GM21528 (cell line): ENCODE data around the gene MGAT4C.
"Not testable (repeated sequence)": the region's sequence is repeated elsewhere in the genome, so short reads cannot be mapped to it uniquely, and the experiment has no call there.

ENCODE experiments used
- ATAC-seq: cut with Tn5 transposase; IDR thresholded peaks from one replicate; pipeline ENCODE4 v1.9.1; 2021; ENCODE audit warnings: mild to moderate bottlenecking, moderate library complexity; ENCODE audit not compliant: unreplicated experiment, low FRiP score

MGAT4C gene

GRCh38 chr12:86256163-86256562, at the start of gene MGAT4C:
MGAT4C (minus strand) TSS chr12:86256391.
- no peak for ATAC-seq

DNA sequence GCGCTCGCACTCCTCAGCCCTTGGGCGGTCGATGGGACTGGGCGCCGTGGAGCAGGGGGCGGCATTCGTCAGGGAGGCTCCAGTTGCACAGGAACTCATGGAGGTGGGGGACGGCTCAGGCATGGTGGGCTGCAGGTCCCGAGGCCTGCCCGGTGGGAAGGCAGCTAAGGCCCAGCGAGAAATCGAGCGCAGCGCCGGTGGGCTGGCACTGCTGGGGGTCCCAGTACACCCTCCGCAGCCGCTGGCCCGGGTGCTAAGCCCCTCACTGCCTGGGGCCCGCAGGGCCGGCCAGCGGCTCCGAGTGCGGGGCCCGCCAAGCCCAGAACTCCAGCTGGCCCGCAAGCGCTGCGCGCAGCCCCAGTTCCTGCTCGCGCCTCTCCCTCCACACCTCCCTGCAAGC, 40.2 kb upstream of the MGAT4C start:
- not testable (repeated sequence) for ATAC-seq

GRCh38 chr12:86293682-86294240, 37.6 kb upstream of the MGAT4C start:
- no peak for ATAC-seq

DNA sequence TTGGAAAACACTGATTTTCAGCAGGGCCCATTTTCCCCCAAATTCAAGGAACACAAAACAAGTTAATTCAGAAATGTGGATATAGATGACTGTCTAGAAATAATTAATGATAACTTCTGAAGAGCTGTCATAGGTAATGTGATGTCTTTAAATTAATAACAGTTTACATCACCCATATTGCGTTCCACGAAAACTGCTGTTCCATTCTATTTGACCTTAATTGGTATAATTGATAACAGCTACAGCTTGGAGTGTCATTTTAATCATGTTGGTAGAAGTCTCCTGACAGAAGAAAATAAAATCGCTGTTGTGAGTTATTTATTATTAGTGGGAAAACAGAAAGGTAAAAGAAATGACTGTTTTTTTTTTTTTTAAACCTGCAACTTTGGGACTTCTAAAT, 36.3 kb upstream of the MGAT4C start:
- no peak for ATAC-seq

DNA sequence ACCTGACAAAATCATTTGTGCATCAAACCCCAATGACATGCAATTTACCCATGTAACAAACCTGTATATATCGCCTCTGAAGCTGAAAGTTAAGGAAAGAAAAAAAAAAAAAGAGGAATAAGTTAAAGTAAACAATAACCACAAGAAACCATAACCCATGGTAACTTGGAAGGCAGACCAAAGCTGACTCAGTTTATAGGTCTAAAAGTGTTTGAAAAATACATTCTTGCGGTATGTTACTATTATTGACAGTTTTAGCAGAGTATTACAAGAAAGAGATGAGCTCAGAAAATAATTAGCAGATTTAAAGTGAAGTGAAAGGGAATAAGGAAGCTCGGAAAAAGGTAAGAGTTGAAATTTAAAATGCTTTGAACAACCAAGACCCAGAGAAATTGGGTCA, 34.4 kb upstream of the MGAT4C start:
- no peak for ATAC-seq

DNA sequence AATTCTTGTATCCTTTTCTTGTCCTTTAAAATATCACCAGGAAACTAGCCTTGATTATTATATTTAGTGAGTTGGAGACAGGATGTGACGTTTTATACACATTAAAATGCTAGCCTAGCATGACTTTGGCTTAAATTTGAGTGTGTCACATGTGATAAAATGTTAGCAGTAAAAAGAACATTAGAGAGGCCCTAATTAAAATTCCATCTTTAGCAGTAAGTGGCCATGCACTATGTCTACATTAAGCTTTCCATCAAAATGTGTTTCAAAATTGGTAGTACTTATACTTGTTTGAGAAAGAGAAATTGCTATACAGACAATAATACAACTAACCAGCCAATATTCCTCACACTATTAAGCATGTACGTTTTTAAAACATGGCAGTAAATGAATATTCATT, 29.9 kb upstream of the MGAT4C start:
- ATAC-seq, result no peak

DNA sequence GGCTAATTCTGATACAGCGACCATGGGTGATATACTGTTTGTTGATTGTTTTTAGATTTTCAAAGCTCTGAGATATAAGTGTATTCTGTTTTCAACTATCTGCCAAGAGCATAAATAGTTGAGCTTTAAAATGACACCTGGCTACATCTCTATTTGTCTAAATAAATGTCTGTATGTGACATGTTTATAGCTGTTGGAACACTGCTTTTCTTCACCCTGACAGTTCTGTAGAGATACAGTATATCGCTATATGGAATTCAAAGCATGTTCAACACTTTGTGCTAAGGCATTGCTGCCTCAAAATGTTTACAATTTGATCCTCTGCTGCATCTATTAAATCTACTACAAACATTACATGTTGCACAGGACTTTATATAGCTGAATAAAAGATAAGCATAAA, 27.4 kb upstream of the MGAT4C start:
- ATAC-seq, result no peak

DNA sequence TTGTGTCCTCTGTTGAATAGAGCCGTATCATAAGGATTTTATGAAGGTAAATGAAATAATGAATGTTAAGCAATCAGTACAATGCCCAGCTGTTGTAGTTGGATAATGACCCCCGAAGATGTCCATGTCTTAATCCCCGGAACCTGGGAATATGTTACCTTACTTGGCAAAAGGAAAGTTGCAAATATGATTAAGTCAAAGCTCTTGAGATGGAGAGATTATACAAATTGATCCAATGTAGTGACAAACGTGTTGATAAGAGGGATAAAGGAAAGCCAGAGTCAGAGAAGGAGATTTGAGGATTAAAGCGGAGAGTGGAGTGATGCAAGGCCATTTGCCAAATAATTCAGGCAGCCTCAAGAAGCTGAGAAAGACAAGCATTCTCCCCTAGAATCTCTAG, 19.2 kb upstream of the MGAT4C start:
- no peak for ATAC-seq

DNA sequence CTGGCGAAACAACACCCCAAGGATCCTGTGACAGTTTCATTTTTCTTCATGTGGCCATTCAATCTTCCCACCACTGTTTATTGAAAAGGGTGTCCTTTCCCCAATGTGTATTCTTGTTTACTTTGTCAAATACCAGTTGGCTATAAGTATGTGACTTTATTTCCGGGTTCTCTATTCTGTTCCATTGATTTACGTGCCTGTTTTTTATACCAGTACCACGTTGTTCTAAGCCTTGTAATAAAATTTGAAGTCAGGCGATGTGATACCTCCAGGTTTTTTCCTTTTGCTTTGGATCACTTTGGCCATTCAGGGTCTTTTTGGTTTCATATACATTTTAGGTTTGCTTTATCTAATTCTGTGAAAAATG, 9.1 kb upstream of the MGAT4C start:
- ATAC-seq, result no peak

GRCh38 chr12:86264451-86265328, 8.5 kb upstream of the MGAT4C start:
- ATAC-seq, result no peak

- ATAC-seq, result no peak
Observed at GRCh38 chr12:86261578-86261977, 5.4 kb upstream of the MGAT4C start.

- no peak for ATAC-seq
Observed at GRCh38 chr12:86261142-86261541, 5.0 kb upstream of the MGAT4C start.

GRCh38 chr12:86260183-86260582, 4.0 kb upstream of the MGAT4C start:
- ATAC-seq, result no peak

- ATAC-seq, result no peak
Observed at GRCh38 chr12:86257134-86257533, 943 bp upstream of the MGAT4C start.

- ATAC-seq, result no peak
Observed at GRCh38 chr12:86254399-86255107, 1.6 kb downstream of the MGAT4C start.

- no peak for ATAC-seq
Observed at GRCh38 chr12:86249851-86250250, 6.3 kb downstream of the MGAT4C start.

- no peak for ATAC-seq
Observed at GRCh38 chr12:86249276-86249675, 6.9 kb downstream of the MGAT4C start.

- no peak for ATAC-seq
Observed at GRCh38 chr12:86247871-86248270, 8.3 kb downstream of the MGAT4C start.

GRCh38 chr12:86241600-86241999, 14.6 kb downstream of the MGAT4C start:
- ATAC-seq, result no peak

GRCh38 chr12:86234316-86234855, 21.8 kb downstream of the MGAT4C start:
- ATAC-seq, result no peak

DNA sequence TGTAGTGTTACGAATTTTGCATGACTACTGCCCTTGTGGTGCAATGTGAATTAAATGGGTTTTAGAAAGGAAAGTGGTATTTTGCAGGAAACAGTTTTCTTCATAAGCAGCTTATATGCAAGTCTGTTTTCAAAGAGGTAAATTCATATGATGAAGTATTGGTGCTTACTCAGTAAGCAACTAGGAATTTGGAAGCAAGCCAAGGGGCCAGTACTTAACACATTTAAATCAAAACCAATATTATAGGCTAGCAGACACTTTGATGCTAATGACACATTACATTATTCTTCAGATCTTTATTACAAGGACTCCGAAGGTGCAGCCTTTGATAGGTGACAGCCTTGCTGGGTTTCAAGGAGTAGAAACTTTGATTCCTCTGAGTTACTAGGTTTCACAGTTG, 23.1 kb downstream of the MGAT4C start:
- no peak for ATAC-seq
